Motor neuron (in vitro differentiated cells): ENCODE measurements around the gene CPT1A. TPM values are rescaled to one million over a fixed set of nuclear protein-coding genes. Genes with fewer than 3 reads are reported as not detected.

ENCODE experiments used
- ATAC-seq, 8 experiments: fragments of 200-7000 bp; cut with Tn5 transposase; replicated peaks in 6 of 8; 2 replicates each; pipeline ENCODE4 v1.8.0; 2021; ENCODE audit warnings: mild to moderate bottlenecking in 8 of 8, moderate library complexity in 8 of 8
- H3K27ac ChIP-seq, 2 donors: fragments of 250-450 bp; sonication (Bioruptor Pico); 2 replicates each; pipeline ENCODE4 v1.9.0; 2021; ENCODE audit warnings: antibody characterized with exemption in 2 of 2, mild to moderate bottlenecking in 2 of 2, moderate library complexity in 1 of 2
- H3K4me1 ChIP-seq, 2 donors: fragments of 250-450 bp; sonication (Bioruptor Pico); replicated peaks in 1 of 2; 2 replicates each; pipeline ENCODE4 v1.6.1; 2021; ENCODE audit warnings: antibody characterized with exemption in 2 of 2, mild to moderate bottlenecking in 2 of 2, moderate library complexity in 1 of 2
- H3K4me3 ChIP-seq, 5 donors: fragments of 250-450 bp; sonication (Bioruptor Pico); 2 replicates each; pipeline ENCODE4 v1.9.0; 2021; ENCODE audit warnings: antibody characterized with exemption in 5 of 5, mild to moderate bottlenecking in 5 of 5, moderate library complexity in 4 of 5
- WGBS, 10 experiments: fragments of 450-650 bp; shearing (Covaris generic); methylation state at CpG; one replicate each; pipeline ENCODE4 v1.0.0; 2022; 5-methylcytosine and 5-hydroxymethylcytosine counted together
- in situ Hi-C, 9 experiments: fragments of 400-800 bp; cut with MboI; loops; one replicate each; pipeline ENCODE4 v1.15.0; 2021; ENCODE audit warnings: low sequenced_read_pairs in 9 of 9, low pct_unique_long_range_greater_than_20kb in 2 of 9; ENCODE audit not compliant: unreplicated experiment in 9 of 9
- total RNA-seq, 8 experiments: library from RNA; unstranded; fragments of 300-600 nt; gene quantifications; 2 replicates each; pipeline versions ENCODE4 v1.2.3 to v1.2.4, GENCODE V29; 2022

The CPT1A gene
- total RNA-seq, 8 experiments from 2014 or later: 1.6 to 67.8 (median 12.4) TPM

DNA sequence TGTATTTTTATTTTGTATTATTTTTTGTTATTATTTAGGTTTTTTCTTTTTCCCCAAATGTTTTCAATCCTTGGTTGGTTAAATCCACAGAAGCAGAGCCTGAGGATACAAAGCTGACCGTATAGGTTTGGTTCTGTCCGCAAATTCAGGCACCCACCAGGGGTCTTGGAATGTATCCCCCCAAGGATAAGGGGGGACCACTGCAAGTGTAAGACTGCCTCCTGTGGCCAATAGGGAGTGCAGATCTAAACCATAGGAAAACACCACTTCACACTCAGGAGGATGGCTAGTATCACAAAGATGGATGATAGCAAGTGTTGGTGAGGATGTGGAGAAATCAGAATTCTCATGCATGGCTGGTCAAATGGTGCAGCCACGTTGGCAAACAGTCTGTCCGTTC is 20.0 kb downstream of the CPT1A start:
- Histone ChIP-seq H3K4me3 (no peak overlapping the region), H3K4me1 (no peaks in the 10 kb centered on the region), H3K27ac (no peak overlapping the region)
- WGBS, 10 experiments: 0 to 67% (median 50%) methylated on average over 1 to 4 of the region's 4 CpGs
- no peak for ATAC-seq
- in situ Hi-C loops: no loop called here

DNA sequence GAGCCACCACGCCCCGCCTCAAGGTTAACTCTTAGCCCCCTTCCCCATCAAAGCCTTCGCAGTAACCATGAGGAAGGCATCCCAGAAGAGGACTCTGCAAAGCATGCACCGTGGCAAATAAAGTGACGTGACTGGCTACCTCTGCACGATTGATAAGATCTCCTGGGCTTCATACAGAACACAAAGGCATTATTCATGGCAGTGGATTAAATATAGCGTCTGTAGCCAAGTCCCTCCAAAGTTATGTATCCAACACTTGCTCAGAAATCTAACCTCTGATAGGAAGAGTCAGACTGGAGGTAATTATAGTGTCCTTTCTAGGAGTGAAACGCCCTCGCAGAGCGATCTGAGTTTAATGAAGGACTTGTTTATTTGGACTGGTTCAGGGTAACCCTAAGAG is 22.4 kb downstream of the CPT1A start:
- Histone ChIP-seq H3K4me1 (no peaks in the 10 kb centered on the region), H3K27ac (no peak overlapping the region), H3K4me3 (no peak overlapping the region)
- in situ Hi-C loops: no loop called here
- ATAC-seq: peak in 1 of 8 experiments; percentile 55
- 84 to 100% (median 93%) methylated on average over 1 to 10 of the region's 10 CpGs; no CpG with 5 or more reads in 4 of the 10 experiments for WGBS, 10 experiments

DNA sequence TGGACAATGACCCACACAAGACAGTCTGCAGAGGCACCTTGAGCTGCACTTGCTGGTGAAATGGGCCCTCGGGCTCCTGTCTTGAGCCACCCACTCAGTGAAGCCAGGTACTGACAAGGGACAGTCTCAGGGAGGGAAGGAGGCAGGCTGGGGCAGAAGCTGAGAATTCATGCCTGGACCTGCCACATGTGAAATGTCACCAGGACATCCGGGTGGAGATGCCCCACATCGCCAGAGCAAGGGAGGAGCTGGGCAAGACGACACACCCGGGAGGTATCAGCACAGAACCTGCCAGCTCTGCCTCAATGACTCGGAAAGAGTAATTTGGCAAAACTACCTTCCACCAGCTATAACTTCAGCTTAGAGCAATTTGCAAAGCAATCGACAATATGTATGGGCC is 23.5 kb downstream of the CPT1A start:
- no peaks in the 10 kb centered on the region for H3K4me1 ChIP-seq
- 58 to 100% (median 86%) methylated on average over 1 to 5 of the region's 7 CpGs; no CpG with 5 or more reads in 4 of the 10 experiments for whole genome bisulfite sequencing, 10 experiments
- ATAC-seq: peak in 2 of 8 experiments; percentile 7 to 13
- H3K27ac ChIP-seq: no peak overlapping the region
- no peak overlapping the region for H3K4me3 ChIP-seq
- in situ Hi-C loops: no loop called here

DNA sequence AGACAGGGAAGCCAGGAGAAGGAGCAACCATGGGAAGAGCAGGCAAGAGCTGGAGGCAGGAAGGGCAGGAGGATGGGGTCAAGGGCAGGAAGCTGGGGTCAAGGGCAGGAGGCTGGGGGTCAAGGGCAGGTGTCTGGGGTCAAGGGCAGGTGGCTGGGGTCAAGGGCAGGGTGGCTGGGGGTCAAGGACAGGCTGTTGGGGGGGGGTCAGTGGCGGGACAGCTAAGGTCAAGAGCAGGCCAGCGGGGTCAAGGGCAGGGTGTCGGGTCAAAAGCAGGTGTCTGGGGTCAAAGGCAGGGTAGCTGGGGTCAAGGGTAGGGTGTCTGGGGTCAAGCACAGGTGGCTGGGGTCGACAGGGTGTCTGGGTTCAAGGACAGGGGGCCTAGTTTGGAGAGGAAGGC is 24.2 kb downstream of the CPT1A start:
- in situ Hi-C loops: no loop called here
- no peaks in the 10 kb centered on the region for H3K4me1 ChIP-seq
- ATAC-seq: no peak
- H3K27ac ChIP-seq: no peak overlapping the region
- H3K4me3 ChIP-seq: no peak overlapping the region
- WGBS, 10 experiments: no CpG with 5 or more reads among the region's 4 CpGs

DNA sequence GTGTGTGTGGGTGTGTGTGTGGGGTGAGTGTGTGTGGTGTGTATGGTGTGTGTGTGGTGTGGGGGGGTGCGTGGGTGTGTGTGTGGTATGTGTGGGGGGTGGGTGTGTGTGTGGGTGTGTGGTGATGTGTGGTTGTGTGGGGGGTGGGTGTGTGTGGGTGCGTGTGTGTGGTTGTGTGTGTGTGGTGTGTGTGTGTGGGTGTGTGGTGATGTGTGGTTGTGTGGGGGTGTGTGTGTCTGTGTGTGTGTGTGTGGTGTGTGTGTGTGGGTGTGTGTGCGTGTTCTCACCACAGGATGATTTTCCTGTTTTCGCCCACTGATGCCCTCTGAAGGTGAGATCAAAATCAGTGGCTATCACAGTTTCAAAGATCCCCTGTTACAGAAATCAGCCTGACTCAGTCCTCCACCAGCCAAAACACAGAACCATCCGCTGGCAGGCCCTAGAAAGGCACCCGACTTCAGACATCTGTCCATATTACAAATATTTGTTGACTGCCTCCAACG is 24.7 kb downstream of the CPT1A start:
- in situ Hi-C loops: no loop called here
- Histone ChIP-seq H3K4me1 (no peaks in the 10 kb centered on the region), H3K27ac (no peak overlapping the region), H3K4me3 (no peak overlapping the region)
- 60% methylated on average over 1 of the region's 7 CpGs; no CpG with 5 or more reads in 9 of the 10 experiments for WGBS, 10 experiments
- no peak for ATAC-seq

DNA sequence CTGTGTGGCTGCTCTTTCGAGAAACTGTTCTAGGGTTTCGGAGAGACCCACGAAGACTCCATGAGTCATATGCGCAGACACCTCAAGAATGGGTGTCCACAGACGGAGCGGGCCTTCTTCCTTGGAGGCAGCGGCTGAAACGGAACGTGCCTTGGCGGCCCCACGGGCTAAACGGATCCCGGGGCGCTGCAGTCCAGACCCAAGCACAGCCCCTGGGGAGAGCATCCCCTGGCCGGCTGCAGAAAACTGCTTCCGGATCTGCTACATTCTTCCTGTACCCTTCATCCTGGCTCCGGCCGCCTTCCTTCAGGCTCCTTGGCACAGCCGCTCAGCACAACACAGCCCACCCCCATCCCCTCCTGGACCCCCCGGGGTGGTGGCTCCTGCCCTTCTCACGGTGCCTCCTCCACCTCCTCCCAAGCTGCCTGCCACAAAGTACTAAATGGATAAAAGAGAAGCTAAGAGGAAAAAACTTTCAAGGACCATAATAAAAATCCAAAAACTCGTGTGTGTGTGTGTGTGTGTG is 25.4 kb downstream of the CPT1A start:
- ATAC-seq: no peak
- WGBS, 10 experiments: 84 to 90% (median 87%) methylated on average over 2 to 5 of the region's 22 CpGs; no CpG with 5 or more reads in 7 of the 10 experiments
- no peak overlapping the region for H3K4me3 ChIP-seq
- no peak overlapping the region for H3K27ac ChIP-seq
- no peaks in the 10 kb centered on the region for H3K4me1 ChIP-seq
- in situ Hi-C loops: no loop called here

DNA sequence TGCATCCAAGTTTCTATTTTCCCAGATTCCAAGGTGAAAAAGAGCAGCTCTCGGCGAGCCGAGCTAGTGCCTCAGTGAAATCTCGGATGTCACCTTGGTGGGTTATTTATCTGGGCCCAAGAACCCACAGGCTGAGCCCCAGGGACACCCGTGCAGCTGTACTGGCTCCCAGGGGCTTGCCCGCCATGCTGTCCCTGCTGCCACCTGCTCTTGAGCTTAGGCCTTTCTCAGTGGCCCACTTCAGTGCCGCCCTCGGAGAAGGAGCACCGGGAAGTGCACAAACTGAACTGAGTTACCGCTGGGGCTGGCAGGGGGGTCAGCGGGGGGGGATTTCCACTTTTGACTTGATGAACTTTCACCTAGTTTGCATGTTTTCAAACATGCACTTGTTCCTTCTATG is 27.9 kb downstream of the CPT1A start:
- H3K4me1 ChIP-seq: no peaks in the 10 kb centered on the region
- H3K4me3 ChIP-seq: no peak overlapping the region
- ATAC-seq: no peak
- WGBS, 10 experiments: 68 to 93% (median 89%) methylated on average over 1 to 5 of the region's 11 CpGs; no CpG with 5 or more reads in 5 of the 10 experiments
- no peak overlapping the region for H3K27ac ChIP-seq
- in situ Hi-C loops: no loop called here

DNA sequence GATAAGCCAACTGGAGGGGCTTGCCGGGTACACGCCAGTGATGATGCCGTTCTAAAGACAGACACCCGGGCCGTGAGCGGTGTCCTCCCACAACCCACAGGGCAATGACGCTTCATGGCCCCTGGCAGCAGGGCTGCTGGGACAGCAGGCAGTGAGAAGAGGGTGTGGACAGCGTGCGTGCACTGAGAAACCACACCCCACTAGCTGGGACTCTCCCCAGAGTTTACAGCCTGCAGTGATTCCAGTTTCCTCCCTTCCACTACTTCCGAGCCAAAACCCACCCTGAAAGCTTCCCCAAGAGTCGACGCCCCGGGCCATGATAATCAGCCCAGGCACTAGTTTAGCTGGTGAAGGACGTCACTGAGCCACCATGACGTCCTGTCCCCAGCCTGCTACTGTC is 29.2 kb downstream of the CPT1A start:
- ATAC-seq: peak in 3 of 8 experiments; percentile 95 to 99 (median 98)
- 0 to 94% (median 77%) methylated on average over 2 to 7 of the region's 15 CpGs; no CpG with 5 or more reads in 4 of the 10 experiments for WGBS, 10 experiments
- Histone ChIP-seq H3K4me1 (no peaks in the 10 kb centered on the region), H3K27ac (no peak overlapping the region), H3K4me3 (no peak overlapping the region)
- in situ Hi-C loops: no loop called here

DNA sequence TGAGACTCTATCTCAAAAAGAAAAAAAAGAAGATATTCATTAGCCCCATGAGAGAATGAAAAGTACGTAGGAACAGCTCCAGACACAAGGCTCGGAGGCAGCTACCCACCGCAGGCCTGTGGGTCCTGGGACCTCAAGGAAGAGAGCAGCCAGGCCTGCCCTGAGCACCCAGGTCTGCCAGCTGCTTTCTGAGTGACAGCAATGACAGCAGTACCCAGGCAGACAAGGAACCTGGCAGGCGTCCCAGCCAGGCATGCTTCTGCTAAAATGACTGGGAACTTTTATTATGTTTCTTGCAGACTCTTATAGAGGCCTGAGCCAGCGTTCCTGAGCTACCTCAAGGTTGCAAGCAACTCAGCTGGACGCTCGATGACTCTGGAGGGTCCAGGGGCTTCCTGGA is 31.6 kb downstream of the CPT1A start:
- Histone ChIP-seq H3K4me3 (no peak overlapping the region), H3K27ac (no peak overlapping the region), H3K4me1 (no peaks in the 10 kb centered on the region)
- no peak for ATAC-seq
- WGBS, 10 experiments: 80 to 100% (median 82%) methylated on average over 1 to 7 of the region's 7 CpGs; no CpG with 5 or more reads in 4 of the 10 experiments
- in situ Hi-C loops: no loop called here

DNA sequence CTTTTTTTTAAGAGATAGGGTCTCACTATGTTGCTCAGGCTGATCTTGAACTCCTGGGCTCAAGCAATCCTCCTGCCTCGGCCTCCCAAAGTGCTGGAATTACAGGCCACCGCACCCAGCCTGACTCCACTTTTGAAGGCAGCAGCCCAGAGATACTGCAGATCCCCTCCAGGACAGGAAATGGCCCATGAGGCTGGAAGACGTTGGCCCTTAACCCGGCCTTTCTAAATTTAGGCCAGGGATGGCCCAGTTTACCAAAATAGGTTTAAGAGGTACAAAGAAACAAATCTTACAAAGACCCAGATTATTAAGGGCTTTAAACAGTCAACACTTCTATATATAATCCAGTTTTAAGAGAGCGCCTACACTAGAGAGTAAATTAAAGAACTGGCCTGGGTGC is 32.2 kb downstream of the CPT1A start:
- H3K4me1 ChIP-seq: no peaks in the 10 kb centered on the region
- no peak overlapping the region for H3K27ac ChIP-seq
- no peak overlapping the region for H3K4me3 ChIP-seq
- WGBS, 10 experiments: 73 to 100% (median 86%) methylated on average over 1 to 5 of the region's 5 CpGs; no CpG with 5 or more reads in 3 of the 10 experiments
- no peak for ATAC-seq
- in situ Hi-C loops: no loop called here

DNA sequence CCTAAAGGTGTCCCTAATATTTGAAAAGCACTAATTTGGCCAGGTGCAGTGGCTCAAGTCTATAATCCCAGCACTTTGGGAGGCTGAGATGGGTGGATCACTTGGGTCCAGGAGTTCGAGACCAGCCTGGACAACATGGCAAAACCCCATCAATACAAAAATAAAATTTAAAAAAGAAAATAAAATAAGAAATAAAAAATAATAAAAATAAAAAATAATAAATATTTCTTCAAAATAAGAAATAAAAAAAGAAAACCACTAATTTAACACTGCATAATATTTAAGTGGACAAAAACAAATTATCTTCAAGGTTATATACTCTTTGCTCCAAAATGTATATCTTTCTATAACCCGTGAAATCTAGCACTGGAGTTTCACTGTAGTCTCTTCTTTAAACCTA is 32.9 kb downstream of the CPT1A start:
- no peak for ATAC-seq
- H3K27ac ChIP-seq: no peak overlapping the region
- 80 to 100% (median 92%) methylated on average over 1 to 2 of the region's 2 CpGs; no CpG with 5 or more reads in 1 of the 10 experiments for WGBS, 10 experiments
- H3K4me1 ChIP-seq: no peaks in the 10 kb centered on the region
- no peak overlapping the region for H3K4me3 ChIP-seq
- in situ Hi-C loops: no loop called here

DNA sequence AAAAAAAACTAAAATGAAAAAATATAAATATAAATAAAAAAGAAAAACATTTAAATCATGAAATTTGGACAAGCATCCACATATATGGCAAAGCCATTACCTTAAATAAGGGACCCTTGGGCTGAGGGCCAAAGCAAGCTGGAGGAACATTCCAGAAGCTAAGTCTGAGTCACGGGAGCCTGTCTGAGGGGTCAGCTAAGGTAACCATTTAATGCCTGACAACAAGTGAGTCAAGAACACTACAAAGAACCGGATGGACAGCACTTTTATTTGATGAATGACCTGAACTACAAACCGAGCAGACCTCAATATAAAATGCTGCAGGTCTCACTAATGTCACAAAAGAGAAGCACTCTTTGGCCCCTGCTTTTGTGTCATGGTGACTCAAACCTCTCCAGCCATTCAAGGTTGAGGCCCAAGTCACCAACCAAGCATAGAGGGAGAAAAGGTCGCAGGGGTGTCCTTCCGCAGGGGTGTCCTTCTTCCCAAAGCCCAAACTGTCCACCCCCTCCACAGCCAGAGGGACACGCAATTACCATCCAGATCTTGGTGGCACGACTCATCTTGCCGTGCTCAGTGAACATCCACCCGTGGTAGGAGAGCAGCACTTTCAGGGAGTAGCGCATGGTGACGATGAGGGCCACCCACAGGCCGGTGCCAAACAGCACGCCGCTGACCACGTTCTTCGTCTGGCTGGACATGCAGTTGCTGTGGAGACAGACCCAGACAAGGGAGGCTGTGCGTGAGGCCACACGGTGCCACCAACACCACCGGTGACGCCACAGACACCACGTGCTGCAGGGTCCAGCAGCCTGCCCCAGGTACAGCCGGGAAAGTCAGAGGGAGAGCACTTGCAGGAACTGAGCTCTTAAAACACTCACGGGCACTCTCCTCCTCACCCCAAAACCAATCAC is 34.5 kb downstream of the CPT1A start:
- in situ Hi-C loops: no loop called here
- WGBS, 10 experiments: 25 to 100% (median 76%) methylated on average over 1 to 5 of the region's 23 CpGs; no CpG with 5 or more reads in 2 of the 10 experiments
- no peak for ATAC-seq
- Histone ChIP-seq H3K4me3 (no peak overlapping the region), H3K4me1 (no peaks in the 10 kb centered on the region), H3K27ac (no peak overlapping the region)

DNA sequence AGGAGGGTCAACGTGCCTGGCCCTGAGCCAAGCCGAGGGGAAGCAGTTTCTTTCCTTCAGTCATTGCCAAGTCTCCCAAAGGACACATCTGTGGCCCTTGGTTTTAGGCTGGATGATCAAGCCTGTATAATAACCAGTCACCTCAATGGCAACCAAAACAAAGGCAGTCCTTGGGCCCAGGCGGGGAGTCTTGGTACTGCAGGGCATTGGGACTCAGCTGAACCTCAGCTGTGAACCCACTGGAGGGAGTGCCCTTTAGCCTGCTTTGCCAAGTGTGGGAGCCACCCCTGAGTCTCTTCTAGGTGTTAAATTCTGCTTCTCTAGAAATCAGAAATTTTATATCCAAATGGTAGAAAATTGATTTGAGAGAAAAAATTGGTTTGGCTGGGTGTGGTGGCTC is 36.9 kb downstream of the CPT1A start:
- ATAC-seq: no peak
- Histone ChIP-seq H3K4me1 (no peaks in the 10 kb centered on the region), H3K4me3 (no peak overlapping the region), H3K27ac (no peak overlapping the region)
- in situ Hi-C loops: no loop called here
- 73 to 83% methylated on average over 1 to 2 of the region's 3 CpGs; no CpG with 5 or more reads in 8 of the 10 experiments for whole genome bisulfite sequencing, 10 experiments
